NCI-H1092 (cell line): Measurements from ENCODE around the gene FBXL17.
"Not testable (repeated sequence)": the region's sequence is repeated elsewhere in the genome, so short reads cannot be mapped to it uniquely, and the experiment has no call there.

Experiments
- DNase-seq: peaks from one replicate; lab custom pipeline; 2025; lab: John Stamatoyannopoulos, UW

Gene FBXL17

GRCh38 chr5:108303611-108304010, 78.3 kb downstream of the FBXL17 start:
- no peak for DNase-seq

- DNase-seq: no peak
Measured at GRCh38 chr5:108303086-108303485, 78.8 kb downstream of the FBXL17 start.

DNA sequence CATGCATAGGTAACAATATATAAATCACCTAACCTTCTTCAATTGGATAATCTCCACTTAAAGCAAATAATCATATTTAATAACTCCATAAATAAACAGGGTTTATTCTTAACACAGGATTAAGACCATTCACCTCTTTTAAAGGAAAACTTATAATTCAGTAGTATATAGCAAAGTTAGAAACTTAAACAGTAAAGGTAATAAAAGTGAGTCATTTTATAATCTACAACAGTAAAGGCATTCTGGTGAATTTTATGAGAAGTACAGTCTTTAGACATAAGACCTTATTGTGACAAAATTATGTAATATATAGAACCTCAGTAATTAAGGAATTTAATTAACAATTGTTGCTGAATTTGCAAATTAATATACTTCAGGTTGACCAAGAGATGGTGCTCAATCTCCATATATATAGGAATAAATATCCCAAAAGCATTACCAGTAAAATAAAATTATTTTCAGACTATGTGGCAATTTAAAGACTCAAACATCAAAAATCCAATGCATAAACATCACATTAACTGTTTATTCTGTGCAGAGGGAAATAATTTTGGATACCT, 84.8 kb downstream of the FBXL17 start:
- no peak for DNase-seq

GRCh38 chr5:108295578-108296368, 86.1 kb downstream of the FBXL17 start:
- DNase-seq: no peak

- no peak for DNase-seq
Measured at GRCh38 chr5:108280960-108281569, 100.8 kb downstream of the FBXL17 start.

DNA sequence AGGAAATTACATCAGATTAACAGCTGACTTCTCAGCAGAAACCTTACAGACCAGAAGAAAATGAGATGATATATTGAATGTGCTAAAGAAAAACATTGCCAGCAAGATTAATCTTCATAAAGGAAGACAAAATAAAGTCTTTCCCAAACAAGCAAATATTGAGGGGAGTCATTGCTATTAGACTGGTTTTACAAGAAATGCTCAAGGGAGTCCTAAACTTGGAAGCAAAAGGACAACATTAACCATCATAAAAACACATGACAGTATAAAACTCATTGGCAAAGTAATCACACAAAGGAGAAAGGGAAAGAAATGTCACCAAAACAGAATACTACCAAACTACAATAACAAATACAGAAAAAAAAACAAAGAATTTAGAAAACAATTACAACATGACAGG, 101.7 kb downstream of the FBXL17 start:
- DNase-seq: no peak

GRCh38 chr5:108278285-108279240, 103.3 kb downstream of the FBXL17 start:
- no peak for DNase-seq

DNA sequence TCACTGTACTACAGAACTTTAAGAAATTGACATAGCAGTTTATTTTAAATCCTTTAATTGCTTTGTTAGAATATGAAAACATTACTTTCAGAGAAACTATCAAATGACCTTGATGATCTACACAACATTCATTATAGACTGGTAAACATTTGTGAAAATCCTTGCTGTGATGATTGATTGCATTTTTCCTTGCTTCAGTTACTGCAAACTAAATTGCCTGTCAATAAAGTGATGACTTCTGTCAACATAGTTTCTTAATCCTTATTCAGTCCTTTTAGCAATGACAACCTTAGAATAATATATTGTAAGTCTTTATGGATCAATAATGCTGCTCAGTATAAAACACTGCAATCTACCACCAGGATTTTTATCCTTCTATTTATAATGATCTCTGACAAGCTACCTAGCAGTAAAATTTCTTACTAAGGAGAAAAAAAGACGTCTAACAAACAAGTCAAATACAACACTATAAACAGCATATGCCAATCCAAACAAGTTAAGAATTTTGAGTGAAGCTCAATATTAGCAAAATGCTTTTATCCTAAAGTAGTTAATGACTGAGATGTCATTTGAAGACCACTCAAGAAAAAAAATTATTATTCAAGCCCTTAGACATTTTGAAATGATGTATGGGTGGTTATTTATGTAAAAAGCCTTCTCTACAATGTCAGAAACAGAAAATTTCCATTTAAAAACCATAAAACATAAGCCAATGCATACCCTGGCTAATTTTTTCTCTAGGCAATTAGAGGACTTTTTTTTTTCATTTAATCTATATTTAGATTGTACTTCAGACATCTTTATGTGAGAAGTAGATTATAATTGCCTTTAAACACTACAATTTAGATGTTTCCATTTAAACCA, 105.5 kb downstream of the FBXL17 start:
- DNase-seq: no peak

- DNase-seq: not testable (repeated sequence)
Measured at GRCh38 chr5:108274080-108274479, 107.8 kb downstream of the FBXL17 start.

GRCh38 chr5:108271127-108271526, 110.8 kb downstream of the FBXL17 start:
- DNase-seq: no peak

GRCh38 chr5:108266242-108266641, 115.7 kb downstream of the FBXL17 start:
- no peak for DNase-seq

DNA sequence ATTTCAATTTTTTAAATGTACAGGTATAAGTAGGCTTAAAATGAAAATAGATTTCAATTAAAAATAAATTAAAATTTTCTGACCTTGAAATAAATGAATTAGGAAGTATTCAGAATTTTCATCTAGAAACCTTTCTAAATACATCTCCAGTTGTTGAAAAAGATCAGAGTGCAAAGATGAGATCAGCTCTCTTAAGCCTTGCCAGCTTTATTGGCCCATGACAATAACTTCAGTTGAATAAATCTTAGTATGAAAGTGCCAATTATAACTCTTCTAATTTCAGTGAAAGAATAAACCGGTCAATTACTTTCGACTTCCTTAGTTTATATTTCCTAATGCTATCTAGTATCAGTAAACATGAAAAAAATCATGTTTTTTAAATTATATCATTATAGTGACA, 117.4 kb downstream of the FBXL17 start:
- DNase-seq: no peak

- no peak for DNase-seq
Measured at GRCh38 chr5:108263338-108263737, 118.6 kb downstream of the FBXL17 start.

DNA sequence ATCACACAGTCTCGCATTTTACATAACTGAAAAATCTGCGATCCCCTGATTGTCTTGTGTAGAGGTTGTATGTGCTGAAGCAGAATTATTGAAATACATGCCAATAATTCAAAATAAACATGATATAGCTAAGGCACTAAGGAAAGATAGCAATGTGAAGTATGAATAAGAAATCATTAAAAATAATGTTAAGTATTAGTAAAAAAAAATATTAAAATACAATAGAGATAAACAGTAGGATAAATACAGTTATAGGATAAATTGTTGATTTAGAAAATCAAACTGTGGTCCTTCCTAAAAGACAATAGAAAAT, 121.1 kb downstream of the FBXL17 start:
- no peak for DNase-seq

GRCh38 chr5:108260117-108260857, 121.6 kb downstream of the FBXL17 start:
- peak; percentile 6 for DNase-seq

- DNase-seq: no peak
Measured at GRCh38 chr5:108259306-108259705, 122.6 kb downstream of the FBXL17 start.

- DNase-seq: no peak
Measured at GRCh38 chr5:108257996-108258395, 123.9 kb downstream of the FBXL17 start.

GRCh38 chr5:108255468-108255867, 126.4 kb downstream of the FBXL17 start:
- DNase-seq: peak; percentile 25

DNA sequence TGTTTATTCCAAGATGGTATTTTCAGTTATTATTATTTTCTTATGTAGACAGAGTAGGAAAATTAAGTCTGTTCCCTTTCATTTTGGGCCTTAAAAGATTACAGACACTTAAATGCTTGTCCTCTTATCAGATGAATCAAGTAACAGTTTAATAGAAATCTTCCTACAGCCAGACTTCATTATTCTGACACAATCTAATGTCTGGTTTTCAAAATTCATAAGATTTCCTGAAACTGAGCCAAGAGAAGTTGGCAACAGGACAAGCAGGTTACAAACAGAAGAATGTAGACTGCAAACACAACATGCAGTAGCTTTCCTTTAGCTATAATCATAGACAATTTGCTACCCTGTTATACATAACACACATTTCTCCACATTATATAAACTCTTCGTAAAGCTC, 130.5 kb downstream of the FBXL17 start:
- DNase-seq: no peak

GRCh38 chr5:108249785-108250426, 132.0 kb downstream of the FBXL17 start:
- DNase-seq: no peak
